Muscle layer of colon (tissue), 2 donors: ENCODE results near the gene LAMB3.
A peak's percentile ranks its signal among the peaks of the same experiment; 100 is the strongest.

Source experiments
- H3K27ac ChIP-seq: one replicate; pipeline ENCODE4 v1.7.0; 2013; ENCODE audit warnings: low read depth, mild to moderate bottlenecking, low read length, moderate library complexity
- H3K27me3 ChIP-seq, 2 donors: one replicate each; pipeline ENCODE4 v1.7.0; 2013; ENCODE audit warnings: low read length in 2 of 2, mild to moderate bottlenecking in 2 of 2; ENCODE audit not compliant: insufficient read depth in 2 of 2, control insufficient read depth in 1 of 2
- H3K36me3 ChIP-seq: one replicate; pipeline ENCODE4 v1.7.0; 2013; ENCODE audit warnings: mild to moderate bottlenecking, low read length; ENCODE audit not compliant: insufficient read depth
- H3K4me1 ChIP-seq: one replicate; pipeline ENCODE4 v1.7.0; 2013; ENCODE audit warnings: mild to moderate bottlenecking, low read length; ENCODE audit not compliant: insufficient read depth
- H3K4me3 ChIP-seq, 2 donors: one replicate each; pipeline ENCODE4 v1.7.0; 2013; ENCODE audit warnings: low read length in 2 of 2, low read depth in 1 of 2, mild to moderate bottlenecking in 1 of 2, moderate library complexity in 1 of 2
- H3K9ac ChIP-seq: one replicate; pipeline ENCODE4 v1.7.0; 2013; ENCODE audit warnings: low read length
- H3K9me3 ChIP-seq: one replicate; pipeline ENCODE4 v1.7.0; 2013; ENCODE audit warnings: mild to moderate bottlenecking, low read length
- donor health status: abdominal sarcoma.
- donor health status: Adenocarcinoma of cecum.

The LAMB3 gene

DNA sequence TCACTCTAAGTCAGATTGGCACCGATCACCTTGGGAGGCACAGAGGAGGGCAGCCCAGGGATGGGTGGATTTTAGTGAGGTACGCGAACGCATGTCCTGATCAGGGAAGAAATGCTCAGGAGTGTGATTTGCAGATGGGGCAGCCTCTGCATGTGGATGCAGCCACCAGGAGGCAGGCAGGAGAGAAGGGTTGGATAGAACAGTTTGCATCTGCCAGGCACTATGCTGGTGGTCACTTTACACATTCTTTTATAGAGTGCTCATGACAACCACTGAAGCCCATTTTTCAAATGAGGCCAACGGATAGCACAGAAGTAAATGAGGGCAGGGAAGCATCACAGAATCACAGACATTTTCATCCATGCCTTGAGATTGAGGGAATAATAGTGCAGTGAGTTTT, 5.7 kb downstream of the LAMB3 start:
- H3K36me3 ChIP-seq, result no peaks in the 10 kb centered on the region
- H3K4me1 ChIP-seq, result peaks cover 38% of the 10 kb centered on the region
- H3K4me3 ChIP-seq, result no peak overlapping the region
- H3K9ac ChIP-seq, result no peak overlapping the region
- no peak overlapping the region for H3K27ac ChIP-seq
- no peaks in the 10 kb centered on the region for H3K27me3 ChIP-seq
- no peaks in the 10 kb centered on the region for H3K9me3 ChIP-seq

DNA sequence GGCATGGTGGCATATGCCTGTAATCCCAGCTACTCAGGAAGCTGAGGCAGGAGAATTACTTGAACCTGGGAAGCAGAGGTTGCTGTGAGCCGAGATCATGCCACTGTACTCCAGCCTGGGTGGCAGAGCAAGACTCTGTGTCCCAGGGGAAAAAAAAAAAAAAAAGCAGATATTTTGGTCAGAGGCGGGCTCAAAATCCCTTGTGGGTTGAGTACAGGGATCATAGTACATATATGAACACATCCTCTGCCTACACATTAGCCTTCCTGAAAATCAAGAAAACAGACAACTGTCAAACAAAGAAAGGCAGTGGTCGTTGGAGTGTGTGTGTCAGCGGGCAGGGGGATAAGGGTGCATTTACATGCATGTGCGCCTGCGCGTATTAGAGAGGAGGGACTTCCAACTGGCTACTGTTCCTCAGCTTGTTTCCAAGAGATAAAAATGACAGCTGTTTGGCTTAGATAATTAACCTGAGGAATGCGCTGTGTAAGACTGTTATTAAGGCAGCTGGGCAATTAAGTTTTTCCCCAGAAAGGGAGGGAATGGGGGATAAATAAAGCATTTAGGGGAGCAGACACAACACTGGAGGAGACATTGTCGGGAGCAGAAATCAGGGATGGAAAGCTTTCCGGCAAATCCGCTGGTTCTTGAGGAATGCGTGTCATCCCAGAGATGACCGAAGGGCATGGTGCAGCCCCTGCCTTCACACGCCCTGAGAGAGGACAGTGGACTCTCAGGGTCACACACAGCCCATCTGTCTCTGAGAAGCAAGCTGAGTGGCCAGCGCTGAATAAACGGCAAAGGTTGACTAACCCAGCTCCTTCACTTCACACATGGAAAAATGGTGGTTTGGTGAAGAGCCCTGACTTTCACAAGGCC, 6.4 kb downstream of the LAMB3 start:
- Histone ChIP-seq H3K4me1 (peaks cover 37% of the 10 kb centered on the region), H3K9me3 (no peaks in the 10 kb centered on the region), H3K9ac (no peak overlapping the region), H3K27ac (no peak overlapping the region), H3K27me3 (no peaks in the 10 kb centered on the region), H3K36me3 (no peaks in the 10 kb centered on the region), H3K4me3 (no peak overlapping the region)

DNA sequence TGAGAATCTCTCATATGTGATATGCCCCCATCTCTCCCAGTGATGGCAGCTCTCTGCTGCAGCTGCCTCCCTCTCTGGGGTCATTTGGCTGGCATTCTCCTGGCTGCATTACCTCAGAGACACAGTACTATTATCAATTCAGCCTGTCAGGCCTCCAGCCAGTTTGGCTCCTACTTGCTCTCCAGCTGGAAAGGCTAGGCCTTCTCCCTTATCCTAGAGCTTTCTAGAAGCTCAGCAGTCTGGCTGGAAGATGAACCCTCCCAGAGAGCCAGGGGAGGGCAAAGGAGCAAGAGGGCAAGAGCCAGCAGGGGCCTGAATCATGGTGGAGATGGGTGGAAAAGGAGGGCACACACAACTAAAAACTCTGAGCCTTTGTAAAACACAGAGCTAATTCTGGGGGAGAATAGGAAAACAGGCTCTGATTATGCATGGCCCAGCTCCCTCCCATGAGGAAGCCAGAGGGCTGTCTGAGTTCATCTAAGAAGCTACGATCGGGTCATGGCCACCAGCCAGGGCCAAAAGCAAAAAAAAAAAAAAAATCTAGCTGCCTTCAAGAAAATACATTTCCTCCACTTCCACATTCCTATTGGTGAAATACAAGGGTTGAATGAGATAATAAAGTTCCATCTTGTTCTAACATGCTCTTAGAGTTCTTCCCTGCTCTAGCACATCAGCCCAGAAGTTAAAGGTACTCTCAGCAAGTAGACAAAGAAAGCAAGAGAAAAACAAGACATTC, 8.8 kb downstream of the LAMB3 start:
- no peak overlapping the region for H3K9ac ChIP-seq
- H3K4me3 ChIP-seq, result no peak overlapping the region
- H3K9me3 ChIP-seq, result no peaks in the 10 kb centered on the region
- H3K36me3 ChIP-seq, result no peaks in the 10 kb centered on the region
- H3K27me3 ChIP-seq, result no peaks in the 10 kb centered on the region
- H3K4me1 ChIP-seq, result peaks cover 35% of the 10 kb centered on the region
- peak overlapping the region; percentile 68 for H3K27ac ChIP-seq

DNA sequence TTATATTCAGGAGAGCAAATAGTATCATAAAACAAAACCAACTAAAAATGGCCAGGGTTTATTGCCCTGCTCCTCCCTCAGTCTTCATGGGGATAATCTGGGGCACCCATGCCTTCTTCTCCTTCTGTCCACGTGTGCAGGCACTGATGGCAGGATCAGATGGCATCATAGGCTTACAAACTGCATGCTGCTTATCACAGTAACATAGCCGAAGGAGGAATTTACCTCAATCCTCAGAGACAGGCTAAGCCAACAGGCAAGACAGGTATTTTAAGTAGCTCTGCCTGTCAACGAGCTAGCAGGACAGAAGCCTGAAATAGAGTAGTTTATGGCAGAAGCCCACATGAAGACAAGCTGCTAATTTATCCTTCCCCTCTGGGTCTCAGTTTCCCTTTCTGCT, 9.4 kb downstream of the LAMB3 start:
- Histone ChIP-seq H3K4me1 (peaks cover 35% of the 10 kb centered on the region), H3K4me3 (no peak overlapping the region), H3K27me3 (no peaks in the 10 kb centered on the region), H3K9ac (no peak overlapping the region), H3K36me3 (no peaks in the 10 kb centered on the region), H3K27ac (peak overlapping the region; percentile 68), H3K9me3 (no peaks in the 10 kb centered on the region)

DNA sequence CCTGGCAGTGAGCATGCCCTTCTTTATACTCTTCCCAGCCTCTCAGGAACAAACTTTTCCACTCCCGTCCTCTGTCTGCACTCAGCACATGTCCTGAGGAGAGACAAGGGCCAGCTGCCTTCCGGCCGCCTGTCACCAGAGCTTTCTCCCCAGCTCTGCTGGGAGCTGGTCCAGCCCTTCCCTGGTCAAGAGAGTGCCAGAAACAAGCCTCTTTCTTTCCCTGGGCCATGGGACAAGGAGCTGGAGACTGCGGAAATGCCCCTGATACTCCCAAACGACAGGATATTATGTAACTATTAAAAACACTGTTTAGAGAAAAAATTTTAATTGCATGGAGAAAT, 10.4 kb downstream of the LAMB3 start:
- H3K4me1 ChIP-seq, result peaks cover 29% of the 10 kb centered on the region
- no peaks in the 10 kb centered on the region for H3K27me3 ChIP-seq
- H3K9me3 ChIP-seq, result no peaks in the 10 kb centered on the region
- H3K36me3 ChIP-seq, result no peaks in the 10 kb centered on the region
- no peak overlapping the region for H3K9ac ChIP-seq
- H3K4me3 ChIP-seq, result no peak overlapping the region
- peak overlapping the region; percentile 63 for H3K27ac ChIP-seq

DNA sequence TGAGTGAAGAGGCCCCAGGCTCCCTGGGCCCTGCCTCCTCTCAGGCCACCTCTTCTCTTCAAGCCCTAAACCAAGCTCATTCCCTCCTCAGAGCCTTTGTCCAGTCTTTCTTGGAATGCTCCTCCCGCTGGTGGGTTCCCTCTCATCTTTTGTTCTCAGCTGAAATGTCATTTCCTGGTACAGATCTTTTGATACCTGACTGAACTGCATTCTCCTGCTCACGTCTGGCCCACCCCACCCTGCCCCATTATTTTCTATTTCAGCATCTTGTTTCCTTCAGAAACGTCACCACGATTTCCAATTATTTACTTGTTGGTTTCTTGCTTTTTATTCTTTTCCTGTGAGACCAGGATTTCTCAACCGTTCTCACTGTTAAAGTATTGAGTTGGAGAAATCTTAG, 16.4 kb downstream of the LAMB3 start:
- Histone ChIP-seq H3K27ac (no peak overlapping the region), H3K4me3 (no peak overlapping the region), H3K4me1 (no peaks in the 10 kb centered on the region), H3K9ac (no peak overlapping the region), H3K27me3 (no peaks in the 10 kb centered on the region), H3K9me3 (no peaks in the 10 kb centered on the region), H3K36me3 (no peaks in the 10 kb centered on the region)

DNA sequence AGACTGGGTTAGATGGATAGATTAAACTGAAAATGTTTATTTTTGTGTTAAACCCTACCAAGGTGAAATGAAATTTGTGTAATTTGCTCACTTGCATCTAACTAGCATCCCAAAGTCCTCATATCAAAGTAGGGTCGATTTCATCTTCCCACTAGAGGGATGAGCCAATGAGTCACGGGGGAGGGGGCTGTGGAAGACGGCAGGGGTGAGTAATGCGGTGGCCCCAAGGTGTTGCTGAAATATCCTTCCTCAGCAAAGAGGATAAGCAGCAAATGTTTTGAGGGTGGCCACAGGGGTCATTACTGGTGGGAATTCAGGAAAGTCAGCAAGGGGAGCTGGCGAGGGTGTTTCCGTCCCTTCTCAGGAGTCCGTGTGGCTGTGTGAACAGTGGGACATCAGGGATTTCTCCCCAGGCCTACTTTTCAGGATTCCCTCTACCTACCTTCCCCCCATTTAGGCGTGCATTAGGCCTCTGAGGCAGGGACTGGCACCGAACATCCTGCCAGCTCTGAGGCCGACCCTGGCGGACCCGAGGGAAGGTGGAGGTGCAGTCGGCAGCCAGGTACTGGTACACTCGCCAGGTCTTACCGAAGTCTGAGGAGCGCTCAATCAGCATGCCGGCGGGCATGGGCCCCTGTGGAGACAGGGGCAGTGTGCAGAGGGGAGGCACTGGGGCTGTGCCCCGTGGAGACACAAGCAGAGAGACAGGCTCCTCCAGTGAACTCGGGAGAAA, 18.1 kb downstream of the LAMB3 start:
- Histone ChIP-seq H3K36me3 (no peaks in the 10 kb centered on the region), H3K27me3 (no peaks in the 10 kb centered on the region), H3K9me3 (no peaks in the 10 kb centered on the region), H3K4me1 (no peaks in the 10 kb centered on the region), H3K4me3 (no peak overlapping the region), H3K27ac (no peak overlapping the region), H3K9ac (no peak overlapping the region)

DNA sequence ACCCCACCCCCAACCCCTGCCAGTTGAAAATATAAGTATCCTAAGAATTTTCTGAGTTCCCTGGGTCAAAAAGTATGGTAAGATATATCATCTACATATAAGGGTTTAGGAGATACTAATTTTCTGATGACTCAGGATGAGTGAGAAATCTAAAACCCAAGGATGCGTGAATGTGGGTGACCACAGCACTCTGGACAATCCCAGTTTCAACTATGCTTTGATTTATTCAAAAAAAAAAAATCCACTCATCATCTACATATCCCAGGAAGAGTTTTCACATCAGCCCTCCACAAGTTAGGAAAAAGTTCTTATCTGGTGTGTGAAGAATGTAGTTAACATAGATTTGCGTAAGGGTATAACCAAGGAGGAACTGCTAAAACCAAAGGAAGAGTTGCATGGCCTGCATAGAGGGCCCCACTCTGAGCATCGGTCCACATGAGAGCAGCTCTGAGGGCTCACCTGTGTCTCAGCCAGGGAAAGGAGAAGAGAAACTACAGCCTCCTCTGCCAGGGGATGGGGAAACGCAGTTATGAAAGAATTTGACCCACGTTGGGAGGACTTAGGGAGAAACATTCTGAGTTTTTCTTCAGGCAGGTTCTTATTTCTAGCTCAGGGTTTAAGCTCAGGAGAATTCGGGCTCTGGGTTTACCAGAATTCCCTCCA, 18.8 kb downstream of the LAMB3 start:
- Histone ChIP-seq H3K4me1 (no peaks in the 10 kb centered on the region), H3K9ac (no peak overlapping the region)

DNA sequence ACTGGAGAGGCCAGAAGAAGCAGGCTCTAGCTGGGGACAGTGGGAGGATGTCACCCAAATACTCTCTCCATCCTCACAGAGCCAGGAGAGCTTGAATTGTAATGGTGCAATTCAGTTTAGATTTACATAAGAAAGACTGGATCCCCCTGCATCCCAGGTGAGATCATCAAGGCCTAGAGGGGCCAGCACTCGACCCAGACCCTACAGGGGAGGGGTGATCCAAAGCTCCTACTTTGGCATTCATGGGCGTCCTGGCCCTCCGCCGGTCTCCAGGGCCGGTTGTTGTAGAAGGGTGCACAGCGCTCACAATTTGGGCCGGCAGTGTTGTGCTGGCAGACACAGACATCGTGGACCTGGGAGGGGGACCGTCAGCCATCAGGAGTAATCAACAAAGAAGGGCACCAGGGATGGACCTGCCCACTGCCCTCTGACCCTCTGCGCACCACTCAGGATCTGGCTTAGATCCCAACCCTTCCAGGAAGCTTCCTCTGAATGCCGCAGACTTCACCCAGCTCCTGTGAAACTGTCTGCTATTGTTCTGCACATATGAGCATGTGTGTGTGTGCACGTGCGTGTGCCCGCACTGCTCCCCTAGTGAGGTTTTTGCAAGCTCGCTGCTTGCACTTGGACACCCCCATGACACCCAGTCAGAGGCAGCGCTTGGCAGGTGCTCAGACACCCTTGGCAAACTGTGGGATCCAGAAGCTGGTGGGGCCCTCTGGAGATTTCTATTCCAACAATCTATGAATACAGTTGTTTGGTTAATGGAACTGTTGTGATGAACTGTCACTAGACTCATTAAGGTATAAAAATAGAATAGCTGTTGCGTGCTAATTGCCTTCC, 21.6 kb downstream of the LAMB3 start:
- H3K9me3 ChIP-seq, result no peaks in the 10 kb centered on the region
- no peak overlapping the region for H3K9ac ChIP-seq
- no peaks in the 10 kb centered on the region for H3K36me3 ChIP-seq
- H3K4me1 ChIP-seq, result peaks cover 5% of the 10 kb centered on the region
- H3K4me3 ChIP-seq, result no peak overlapping the region
- no peaks in the 10 kb centered on the region for H3K27me3 ChIP-seq
- H3K27ac ChIP-seq, result no peak overlapping the region

More for the DNA sequence above, 18.8 kb downstream of the LAMB3 start:
- H3K27me3 ChIP-seq, result no peaks in the 10 kb centered on the region
- no peaks in the 10 kb centered on the region for H3K36me3 ChIP-seq
- H3K4me3 ChIP-seq, result no peak overlapping the region
- H3K9me3 ChIP-seq, result no peaks in the 10 kb centered on the region
- H3K27ac ChIP-seq, result no peak overlapping the region

DNA sequence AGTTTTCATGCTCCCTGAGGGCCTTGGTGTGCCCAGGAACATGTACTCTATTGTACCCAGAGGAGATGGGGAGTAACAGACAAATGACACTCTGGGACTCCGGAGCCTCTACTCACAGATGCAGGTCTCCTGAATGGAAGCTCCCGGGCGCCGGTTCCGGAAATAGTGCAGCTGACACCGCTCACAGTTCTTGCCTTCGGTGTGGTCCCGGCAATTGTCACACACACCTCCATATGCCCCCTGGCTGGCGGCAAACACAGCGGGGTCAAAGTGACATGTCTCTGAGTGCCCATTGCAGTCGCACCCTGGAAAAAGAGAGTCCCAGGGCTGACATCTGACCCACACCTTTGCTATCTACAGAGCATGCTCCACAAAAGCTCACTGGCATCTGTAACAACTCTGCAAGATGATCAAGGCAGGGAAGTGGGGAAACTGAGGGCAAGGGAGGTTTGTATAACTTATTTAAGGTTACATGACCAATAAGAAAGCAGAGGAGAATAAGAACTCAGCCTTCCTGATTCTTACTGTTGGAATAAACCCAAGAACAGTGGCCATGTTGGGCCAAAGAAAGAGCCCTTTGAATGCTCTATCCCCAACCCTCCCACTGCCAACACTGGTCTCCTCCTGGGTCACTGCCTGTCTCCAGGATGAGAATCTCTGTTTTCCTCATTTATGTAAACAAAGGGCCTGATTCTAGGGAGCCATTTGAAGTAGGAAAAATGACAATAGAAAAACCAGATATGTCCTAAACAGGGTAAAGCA, 22.4 kb downstream of the LAMB3 start:
- no peaks in the 10 kb centered on the region for H3K27me3 ChIP-seq
- peaks cover 5% of the 10 kb centered on the region for H3K4me1 ChIP-seq
- no peaks in the 10 kb centered on the region for H3K36me3 ChIP-seq
- no peaks in the 10 kb centered on the region for H3K9me3 ChIP-seq
- H3K9ac ChIP-seq, result no peak overlapping the region
- no peak overlapping the region for H3K4me3 ChIP-seq
- H3K27ac ChIP-seq, result no peak overlapping the region
